A549 (cell line): ENCODE measurements around the gene DVL2. TPM values are rescaled to one million over a fixed set of nuclear protein-coding genes. Genes with fewer than 3 reads are reported as not detected.

ENCODE experiments used
- ATAC-seq, 2 experiments: fragments of 200-7000 bp in 1 of 2; fragments of >200 bp in 1 of 2; cut with Nextera tagmentation in 1 of 2; cut with Tn5 transposase in 1 of 2; 3 replicates each; pipeline versions ENCODE4 v1.8.0 to v1.9.1; 2018 to 2020; ENCODE audit warnings: mild to moderate bottlenecking in 1 of 2, moderate library complexity in 1 of 2
- CTCF ChIA-PET: fragments of 300-600 bp; sonication (Branson Sonifier 250); formaldehyde crosslinking; extraction: SDS; loops from one replicate; lab custom pipeline; 2021; ENCODE audit warnings: antibody characterized with exemption, inconsistent platforms; lab: Yijun Ruan, JAX
- POLR2A ChIA-PET: fragments of 350-600 bp; formaldehyde crosslinking; extraction: SDS; loops from one replicate; lab custom pipeline; 2021; ENCODE audit warnings: antibody characterized with exemption, inconsistent platforms; lab: Yijun Ruan, JAX
- DNase-seq, 2 experiments: peaks; one replicate each; pipeline versions ENCODE4 v3.0.0 to v3.0.0-alpha.2; 2011 to 2016; ENCODE audit warnings: low read depth in 1 of 2, low spot score in 1 of 2
- FAIRE-seq: peaks from 2 replicates; lab custom pipeline; 2011; peaks lifted over from hg19 to GRCh38; lab: Jason Lieb, UNC
- H3K27ac ChIP-seq, 2 experiments: fragments of >200 bp; sonication (Bioruptor Twin); formaldehyde crosslinking; 3 replicates each; pipeline ENCODE4 v1.5.1; 2016 to 2017
- H3K4me1 ChIP-seq: fragments of >200 bp; sonication (Bioruptor Twin); formaldehyde crosslinking; 3 replicates; pipeline ENCODE4 v1.6.1; 2016
- H3K4me2 ChIP-seq: fragments of >200 bp; sonication (Bioruptor Twin); formaldehyde crosslinking; 3 replicates; pipeline ENCODE4 v1.6.1; 2016
- H3K4me3 ChIP-seq: fragments of >200 bp; sonication (Bioruptor Twin); formaldehyde crosslinking; 3 replicates; pipeline ENCODE4 v1.5.1; 2016
- H3K9me3 ChIP-seq: fragments of >200 bp; sonication (Bioruptor Twin); formaldehyde crosslinking; 3 replicates; pipeline ENCODE4 v1.6.1; 2016
- BCL3 ChIP-seq: fragments of >200 bp; sonication (Bioruptor Twin); formaldehyde crosslinking; IDR thresholded peaks from 3 replicates; pipeline ENCODE4 v1.6.1; 2016
- CEBPB ChIP-seq, 2 experiments: fragments of >200 bp in 1 of 2; sonication (Bioruptor Twin) in 1 of 2; formaldehyde crosslinking in 1 of 2; IDR thresholded peaks; 2 replicates each; pipeline ENCODE4 v1.6.1; 2012 to 2016
- CTCF ChIP-seq: fragments of >200 bp; sonication (Bioruptor Twin); formaldehyde crosslinking; IDR thresholded peaks from 3 replicates; pipeline ENCODE4 v1.5.1; 2016
- E2F6 ChIP-seq: IDR thresholded peaks from 2 replicates; pipeline ENCODE4 v1.6.1; 2012; ENCODE audit warnings: low read depth, borderline replicate concordance
- FOSB ChIP-seq: fragments of 250-450 bp; sonication (Bioruptor Pico); IDR thresholded peaks from 2 replicates; pipeline ENCODE4 v1.5.0; 2020; ENCODE audit warnings: mild to moderate bottlenecking, moderate library complexity
- FOXS1 ChIP-seq: fragments of 250-450 bp; sonication (Bioruptor Pico); IDR thresholded peaks from 2 replicates; pipeline ENCODE4 v1.5.0; 2020; ENCODE audit warnings: mild to moderate bottlenecking, moderate library complexity
- GATA3 ChIP-seq: IDR thresholded peaks from 2 replicates; pipeline ENCODE4 v1.6.1; 2012; ENCODE audit warnings: borderline replicate concordance
- HOXA7 ChIP-seq: fragments of 250-450 bp; sonication (Bioruptor Pico); IDR thresholded peaks from 2 replicates; pipeline ENCODE4 v1.5.0; 2020; ENCODE audit warnings: mild to moderate bottlenecking, moderate library complexity
- HOXB5 ChIP-seq: fragments of 250-450 bp; sonication (Bioruptor Pico); IDR thresholded peaks from 2 replicates; pipeline ENCODE4 v1.5.0; 2020; ENCODE audit warnings: mild to moderate bottlenecking, moderate library complexity
- JUN ChIP-seq, 2 experiments: fragments of >200 bp; sonication (Bioruptor Twin); formaldehyde crosslinking; IDR thresholded peaks; 2 replicates in 1 of 2; 3 replicates in 1 of 2; pipeline ENCODE4 v1.6.1; 2016 to 2017
- KDM1A ChIP-seq: fragments of 200-600 bp; sonication (generic); IDR thresholded peaks from 2 replicates; pipeline ENCODE4 v1.6.1; 2016; ENCODE audit warnings: low read depth, mild to moderate bottlenecking
- KDM5A ChIP-seq: fragments of 200-600 bp; sonication (generic); IDR thresholded peaks from 2 replicates; pipeline ENCODE4 v1.6.1; 2016; ENCODE audit warnings: antibody characterized with exemption, mild to moderate bottlenecking
- MAFK ChIP-seq: fragments of 450-650 bp; IDR thresholded peaks from 2 replicates; pipeline ENCODE4 v1.6.1; 2014; ENCODE audit not compliant: partially characterized antibody
- MAZ ChIP-seq: fragments of 150-350 bp; IDR thresholded peaks from 2 replicates; pipeline ENCODE4 v1.6.1; 2014; ENCODE audit warnings: antibody characterized with exemption, low read depth, low read length, borderline replicate concordance
- MYC ChIP-seq: IDR thresholded peaks from 2 replicates; pipeline ENCODE4 v1.6.1; 2012; ENCODE audit warnings: mild to moderate bottlenecking, inconsistent platforms, low read length, improper control_type of control experiment, borderline replicate concordance
- PHF8 ChIP-seq: fragments of 200-600 bp; sonication (generic); IDR thresholded peaks from 2 replicates; pipeline ENCODE4 v1.6.1; 2016; ENCODE audit warnings: low read depth, mild to moderate bottlenecking, antibody characterized with exemption, moderate library complexity, borderline replicate concordance
- POLR2A ChIP-seq: IDR thresholded peaks from 2 replicates; pipeline ENCODE4 v1.6.1; 2012; ENCODE audit warnings: mild to moderate bottlenecking, low read length
- RAD21 ChIP-seq, 2 experiments: fragments of >200 bp in 1 of 2; sonication (Bioruptor Twin) in 1 of 2; formaldehyde crosslinking in 1 of 2; IDR thresholded peaks in 1 of 2; conservative IDR thresholded peaks in 1 of 2; 2 replicates in 1 of 2; 3 replicates in 1 of 2; pipeline ENCODE4 v1.6.1; 2012 to 2018; ENCODE audit warnings: inconsistent platforms in 1 of 2
- RFX5 ChIP-seq: fragments of 450-650 bp; IDR thresholded peaks from 2 replicates; pipeline ENCODE4 v1.7.1; 2014; ENCODE audit warnings: antibody characterized with exemption, mild to moderate bottlenecking, moderate library complexity
- SMC3 ChIP-seq: fragments of >200 bp; sonication (Bioruptor Twin); formaldehyde crosslinking; IDR thresholded peaks from 3 replicates; pipeline ENCODE4 v1.6.1; 2018; ENCODE audit warnings: inconsistent platforms
- SREBF2 ChIP-seq: fragments of 450-650 bp; IDR thresholded peaks from 2 replicates; pipeline ENCODE4 v1.6.1; 2014; ENCODE audit warnings: mild to moderate bottlenecking, moderate library complexity
- TFCP2L1 ChIP-seq: fragments of 250-450 bp; sonication (Bioruptor Pico); IDR thresholded peaks from 2 replicates; pipeline ENCODE4 v1.5.0; 2021; ENCODE audit warnings: mild to moderate bottlenecking
- TP53 ChIP-seq: fragments of 250-450 bp; sonication (Bioruptor Pico); IDR thresholded peaks from 2 replicates; pipeline ENCODE4 v1.5.0; 2021; ENCODE audit warnings: mild to moderate bottlenecking, moderate library complexity
- WGBS: methylation state at CpG from one replicate; pipeline ENCODE4 v1.1.6; 2017; ENCODE audit errors: missing lambda C conversion rate; 5-methylcytosine and 5-hydroxymethylcytosine counted together
- polyA plus RNA-seq, 4 experiments: library from polyadenylated mRNA; depleted of rRNA in 3 of 4; stranded (reverse); fragments of >200 nt; fragmentation: RNase III in 1 of 4; extraction: RNeasy Plus Mini Kit Qiagen cat#74134 plus additional on column Dnase treatment in 1 of 4; gene quantifications; 2 replicates in 3 of 4; 3 replicates in 1 of 4; pipeline ENCODE4 v1.2.3, GENCODE V29; 2011 to 2017
- TF ChIP-seq, protein P1 (sequence below): IDR thresholded peaks from 2 replicates; pipeline ENCODE4 v1.6.1; 2012
- TF ChIP-seq, protein P2 (sequence below): IDR thresholded peaks from 2 replicates; pipeline ENCODE4 v1.6.1; 2012

DVL2 gene
- polyA plus RNA-seq, 2 of the 4 experiments (the other 2 are of a cell fraction) = 5.7 to 40.4 TPM

GRCh38 chr17:7253082-7253481 is 18.8 kb upstream of the DVL2 start:
- 72% methylated on average over 5 of the region's 5 CpGs for WGBS
- peaks cover 28% of the 10 kb centered on the region for H3K4me1 ChIP-seq
- no peak for TF ChIP-seq KDM1A
- TF ChIP-seq HOXA7 (CRISPR knock-in tag) = 0 out of 2 replicates have a peak, but pooled peaks have one; percentile 57
- 0 out of 2 replicates have a peak, but pooled peaks have one; percentile 33 for TF ChIP-seq TFCP2L1 (CRISPR knock-in tag)
- TF ChIP-seq, all 56 proteins: peak for 2
- peak overlapping the region; percentile 96 for H3K4me2 ChIP-seq
- POLR2A ChIA-PET = no interaction called here
- peak overlapping the region; percentile 96 to 99 for H3K27ac ChIP-seq
- no peak for DNase-seq
- no peaks in the 10 kb centered on the region for H3K9me3 ChIP-seq
- peak overlapping the region; percentile 99 for H3K4me3 ChIP-seq
- no peak for ATAC-seq
- CTCF ChIA-PET = no interaction called here
- no peak for FAIRE-seq

- POLR2A ChIA-PET = interaction anchor here (1.0 to 2.0 kb wide), 3 partner anchors 10 to 14 kb away, joined by 3 to 15 read pairs (median 6); partner anchors contain the start of genes GABARAP and PHF23
- FAIRE-seq (peak; percentile 88), ATAC-seq (peak; percentile 85 to 86), DNase-seq (peak; percentile 97 to 98)
- peak within 1 kb of the TSS; percentile 96 to 99 for H3K27ac ChIP-seq
- H3K4me1 ChIP-seq = peaks cover 28% of the 10 kb centered on the region
- CTCF ChIA-PET = interaction anchor here (1.6 kb wide), 1 partner anchor 11 kb away, joined by 7 read pairs; the partner anchor contains the start of gene GABARAP
- no peaks in the 10 kb centered on the region for H3K9me3 ChIP-seq
- WGBS = 3% methylated on average over 48 of the region's 55 CpGs
- peak within 1 kb of the TSS; percentile 99 for H3K4me3 ChIP-seq
- peak within 1 kb of the TSS; percentile 96 for H3K4me2 ChIP-seq
- TF ChIP-seq MAFK = no peak
- no peak for TF ChIP-seq MAZ
- no peak for TF ChIP-seq SREBF2
- peak; percentile 61 for TF ChIP-seq SMC3
- peak in 1 of 2 experiments; percentile 90; a peak in 3 of 5 replicates for TF ChIP-seq JUN (IDR thresholded peaks at IDR 0.05)
- TF ChIP-seq E2F6 = 0 out of 2 replicates have a peak, but pooled peaks have one; percentile 9
- peak; percentile 78 for TF ChIP-seq RFX5
- TF ChIP-seq FOXS1 = no peak
- peak; percentile 54 for TF ChIP-seq CTCF
- TF ChIP-seq BCL3 = peak; percentile 41; the same call in 1 of the 3 replicates
- peak in 1 of 2 experiments; percentile 26; a peak in 1 of 4 replicates for TF ChIP-seq CEBPB (IDR thresholded peaks at IDR 0.05)
- peak; percentile 95 for TF ChIP-seq PHF8
- 0 out of 2 replicates have a peak, but pooled peaks have one; percentile 32 for TF ChIP-seq TP53 (CRISPR knock-in tag)
- 0 out of 2 replicates have a peak, but pooled peaks have one; percentile 7 for TF ChIP-seq TFCP2L1 (CRISPR knock-in tag)
- peak; percentile 71; the same call in 1 of the 2 replicates for TF ChIP-seq MYC
- TF ChIP-seq, protein P1, sequence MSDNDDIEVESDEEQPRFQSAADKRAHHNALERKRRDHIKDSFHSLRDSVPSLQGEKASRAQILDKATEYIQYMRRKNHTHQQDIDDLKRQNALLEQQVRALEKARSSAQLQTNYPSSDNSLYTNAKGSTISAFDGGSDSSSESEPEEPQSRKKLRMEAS = peak; percentile 82
- peak; percentile 90 for TF ChIP-seq POLR2A
- TF ChIP-seq GATA3 = peak; percentile 35; the same call in 1 of the 2 replicates
- TF ChIP-seq, protein P2, sequence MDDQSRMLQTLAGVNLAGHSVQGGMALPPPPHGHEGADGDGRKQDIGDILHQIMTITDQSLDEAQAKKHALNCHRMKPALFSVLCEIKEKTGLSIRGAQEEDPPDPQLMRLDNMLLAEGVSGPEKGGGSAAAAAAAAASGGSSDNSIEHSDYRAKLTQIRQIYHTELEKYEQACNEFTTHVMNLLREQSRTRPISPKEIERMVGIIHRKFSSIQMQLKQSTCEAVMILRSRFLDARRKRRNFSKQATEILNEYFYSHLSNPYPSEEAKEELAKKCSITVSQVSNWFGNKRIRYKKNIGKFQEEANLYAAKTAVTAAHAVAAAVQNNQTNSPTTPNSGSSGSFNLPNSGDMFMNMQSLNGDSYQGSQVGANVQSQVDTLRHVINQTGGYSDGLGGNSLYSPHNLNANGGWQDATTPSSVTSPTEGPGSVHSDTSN = 0 out of 2 replicates have a peak, but pooled peaks have one; percentile 16
- no peak for TF ChIP-seq FOSB (CRISPR knock-in tag)
- peak; percentile 31 to 56; a peak in 4 of 5 replicates for TF ChIP-seq RAD21 (conservative IDR thresholded peaks at IDR 0.05 in 1 of 2, IDR thresholded peaks at IDR 0.05 in 1 of 2)
- TF ChIP-seq KDM5A = peak; percentile 73
- peak; percentile 39; the same call in 1 of the 2 replicates for TF ChIP-seq HOXB5 (CRISPR knock-in tag)
Measured at GRCh38 chr17:7252176-7253043, 18.1 kb upstream of the DVL2 start, which contains the start of gene ELP5. Gene ELP5 (plus strand): TSS chr17:7252215. CDS start chr17:7252551, 336 bp downstream.
